Esophagus squamous epithelium (tissue), 5 donors: ENCODE data around the gene ATR. TPM values are rescaled to one million over a fixed set of nuclear protein-coding genes. Genes with fewer than 3 reads are reported as not detected.
"Not testable (repeated sequence)": the region's sequence is repeated elsewhere in the genome, so short reads cannot be mapped to it uniquely, and the experiment has no call there.

Source experiments
- DNase-seq: peaks from one replicate; lab custom pipeline; 2025; lab: John Stamatoyannopoulos, UW
- H3K27ac ChIP-seq, 4 donors: fragments of 200-600 bp; sonication (generic); one replicate each; pipeline ENCODE4 v1.5.1; 2016 to 2019; ENCODE audit warnings: mild to moderate bottlenecking in 1 of 4
- H3K27me3 ChIP-seq, 4 donors: fragments of 200-600 bp; sonication (generic); 1 replicate in 3 of 4; 2 replicates in 1 of 4; pipeline versions ENCODE4 v1.5.1 to v1.6.0; 2017 to 2021; ENCODE audit warnings: antibody characterized with exemption in 1 of 4
- H3K36me3 ChIP-seq, 3 donors: fragments of 200-600 bp; sonication (generic); one replicate each; pipeline ENCODE4 v1.5.1; 2016 to 2019
- H3K4me1 ChIP-seq, 3 donors: fragments of 200-600 bp; sonication (generic); one replicate each; pipeline ENCODE4 v1.5.1; 2017 to 2019
- H3K4me3 ChIP-seq, 4 donors: fragments of 200-600 bp; sonication (generic); 1 replicate in 3 of 4; 2 replicates in 1 of 4; pipeline ENCODE4 v1.5.1; 2016 to 2019; ENCODE audit warnings: mild to moderate bottlenecking in 2 of 4, moderate library complexity in 1 of 4
- H3K9me3 ChIP-seq, 3 donors: fragments of 200-600 bp; sonication (generic); one replicate each; pipeline ENCODE4 v1.5.1; 2016 to 2019
- CTCF ChIP-seq, 6 experiments: fragments of 450-650 bp in 4 of 6; fragments of 200-600 bp in 2 of 6; sonication (generic) in 2 of 6; IDR thresholded peaks; one replicate each; pipeline ENCODE4 v1.5.1; 2016 to 2019; ENCODE audit warnings: antibody characterized with exemption in 6 of 6, mild to moderate bottlenecking in 4 of 6, moderate library complexity in 4 of 6
- POLR2A ChIP-seq, 4 donors: fragments of 450-650 bp; IDR thresholded peaks; one replicate each; pipeline ENCODE4 v1.6.1; 2017; ENCODE audit warnings: antibody characterized with exemption in 4 of 4, mild to moderate bottlenecking in 4 of 4, moderate library complexity in 3 of 4
- WGBS, 2 donors: methylation state at CpG; one replicate each; pipeline ENCODE4 v1.1.5; 2018; 5-methylcytosine and 5-hydroxymethylcytosine counted together
- intact Hi-C: fragments of 100-400 bp; cut with DNase I; formaldehyde crosslinking; loops from one replicate; pipeline ENCODE4 v1.15.0; 2022
- total RNA-seq, 4 donors: library from RNA; depleted of rRNA; stranded (reverse); fragments of >200 nt; gene quantifications; one replicate each; pipeline ENCODE4 v1.1.0, GENCODE V29; 2016
- donor health status: DM: yes; HTN: yes; CAD: no.

Gene ATR
- total RNA-seq, 4 donors from 2014 or later, result 18.3 to 28.4 (median 19.9) TPM

- intact Hi-C loops, result no loop called here
- TF ChIP-seq CTCF (IDR thresholded peaks at IDR 0.05), result no peak
- no peak for TF ChIP-seq POLR2A (IDR thresholded peaks at IDR 0.05)
- H3K4me3 ChIP-seq, result no peak overlapping the region
- 72 to 76% methylated on average over 8 to 9 of the region's 21 CpGs for whole genome bisulfite sequencing, 2 donors
- no peaks in the 10 kb centered on the region for H3K4me1 ChIP-seq
- H3K36me3 ChIP-seq, result peaks cover 0 to 43% (median 0%) of the 10 kb centered on the region in 3 donors
- H3K27ac ChIP-seq, result no peak overlapping the region
- no peaks in the 10 kb centered on the region for H3K27me3 ChIP-seq
- no peaks in the 10 kb centered on the region for H3K9me3 ChIP-seq
- DNase-seq, result no peak
These were observed 10.0 kb downstream of the ATR start for GRCh38 chr3:142568393-142569017.

GRCh38 chr3:142566096-142566495 lies 12.4 kb downstream of the ATR start:
- 92 to 100% methylated on average over 3 of the region's 3 CpGs for WGBS, 2 donors
- Histone ChIP-seq H3K27ac (no peak overlapping the region), H3K36me3 (peaks cover 0 to 60% (median 0%) of the 10 kb centered on the region in 3 donors), H3K4me1 (no peaks in the 10 kb centered on the region), H3K27me3 (no peaks in the 10 kb centered on the region), H3K4me3 (no peak overlapping the region), H3K9me3 (no peaks in the 10 kb centered on the region)
- intact Hi-C loops, result no loop called here
- no peak for DNase-seq
- no peak for TF ChIP-seq CTCF (IDR thresholded peaks at IDR 0.05)
- TF ChIP-seq POLR2A (IDR thresholded peaks at IDR 0.05), result no peak

GRCh38 chr3:142563496-142563997 lies 15.0 kb downstream of the ATR start:
- H3K36me3 ChIP-seq, result peaks cover 0 to 81% (median 0%) of the 10 kb centered on the region in 3 donors
- H3K27me3 ChIP-seq, result no peaks in the 10 kb centered on the region
- H3K4me3 ChIP-seq, result no peak overlapping the region
- WGBS, 2 donors, result 82 to 86% methylated on average over 4 of the region's 4 CpGs
- no peaks in the 10 kb centered on the region for H3K9me3 ChIP-seq
- no peaks in the 10 kb centered on the region for H3K4me1 ChIP-seq
- H3K27ac ChIP-seq, result no peak overlapping the region
- TF ChIP-seq CTCF (IDR thresholded peaks at IDR 0.05), result no peak
- no peak for TF ChIP-seq POLR2A (IDR thresholded peaks at IDR 0.05)
- DNase-seq, result no peak
- intact Hi-C loops, result no loop called here

GRCh38 chr3:142560118-142560517 lies 18.4 kb downstream of the ATR start:
- intact Hi-C loops, result no loop called here
- no peak for DNase-seq
- no peaks in the 10 kb centered on the region for H3K9me3 ChIP-seq
- peaks cover 0 to 96% (median 0%) of the 10 kb centered on the region in 3 donors for H3K36me3 ChIP-seq
- H3K4me3 ChIP-seq, result no peak overlapping the region
- H3K27ac ChIP-seq, result no peak overlapping the region
- no peaks in the 10 kb centered on the region for H3K27me3 ChIP-seq
- no peaks in the 10 kb centered on the region for H3K4me1 ChIP-seq
- TF ChIP-seq CTCF (IDR thresholded peaks at IDR 0.05), result no peak
- no peak for TF ChIP-seq POLR2A (IDR thresholded peaks at IDR 0.05)

- intact Hi-C loops, result no loop called here
- Histone ChIP-seq H3K36me3 (peaks cover 0 to 100% (median 10%) of the 10 kb centered on the region in 3 donors), H3K27ac (no peak overlapping the region), H3K4me1 (no peaks in the 10 kb centered on the region), H3K9me3 (no peaks in the 10 kb centered on the region), H3K27me3 (no peaks in the 10 kb centered on the region), H3K4me3 (no peak overlapping the region)
- DNase-seq, result no peak
- no peak for TF ChIP-seq CTCF (IDR thresholded peaks at IDR 0.05)
- TF ChIP-seq POLR2A (IDR thresholded peaks at IDR 0.05), result no peak
- WGBS, 2 donors, result 89 to 97% methylated on average over 1 of the region's 1 CpG
These were observed 24.8 kb downstream of the ATR start for GRCh38 chr3:142553741-142554140.

GRCh38 chr3:142552579-142552978 lies 26.0 kb downstream of the ATR start:
- H3K27ac ChIP-seq, H3K9me3 ChIP-seq, DNase-seq, intact Hi-C loops, H3K4me1 ChIP-seq, H3K27me3 ChIP-seq, H3K4me3 ChIP-seq: not testable (repeated sequence)
- 100% methylated on average over 1 of the region's 1 CpG for WGBS, 2 donors
- peaks cover 0 to 100% (median 10%) of the 10 kb centered on the region in 3 donors for H3K36me3 ChIP-seq
